Measurements from ENCODE around the gene KDM1B.

Gene KDM1B

DNA sequence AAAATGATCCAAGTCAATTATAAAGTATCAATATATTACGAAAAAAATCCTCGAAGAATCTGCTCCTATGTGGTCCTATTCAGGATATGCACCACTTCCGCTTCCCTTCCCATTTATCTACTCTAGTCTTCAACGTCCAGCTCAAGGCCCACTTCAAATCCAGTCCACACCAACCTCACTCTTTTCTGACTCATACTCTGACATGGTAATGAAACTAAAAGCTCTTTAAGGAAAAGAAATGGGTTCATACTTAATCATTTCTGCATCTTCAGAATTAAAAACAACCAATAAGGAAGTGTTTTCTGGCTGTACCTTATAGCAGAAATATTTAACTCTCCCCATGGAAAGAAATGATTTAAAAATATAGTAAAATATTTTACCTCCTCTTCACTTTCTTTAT is 94.0 kb downstream of the KDM1B start:
- H3K27ac ChIP-seq, result no peak overlapping the region
- DNase-seq (ENCODE audit: low spot score), result no peak
- TF ChIP-seq, protein P1, sequence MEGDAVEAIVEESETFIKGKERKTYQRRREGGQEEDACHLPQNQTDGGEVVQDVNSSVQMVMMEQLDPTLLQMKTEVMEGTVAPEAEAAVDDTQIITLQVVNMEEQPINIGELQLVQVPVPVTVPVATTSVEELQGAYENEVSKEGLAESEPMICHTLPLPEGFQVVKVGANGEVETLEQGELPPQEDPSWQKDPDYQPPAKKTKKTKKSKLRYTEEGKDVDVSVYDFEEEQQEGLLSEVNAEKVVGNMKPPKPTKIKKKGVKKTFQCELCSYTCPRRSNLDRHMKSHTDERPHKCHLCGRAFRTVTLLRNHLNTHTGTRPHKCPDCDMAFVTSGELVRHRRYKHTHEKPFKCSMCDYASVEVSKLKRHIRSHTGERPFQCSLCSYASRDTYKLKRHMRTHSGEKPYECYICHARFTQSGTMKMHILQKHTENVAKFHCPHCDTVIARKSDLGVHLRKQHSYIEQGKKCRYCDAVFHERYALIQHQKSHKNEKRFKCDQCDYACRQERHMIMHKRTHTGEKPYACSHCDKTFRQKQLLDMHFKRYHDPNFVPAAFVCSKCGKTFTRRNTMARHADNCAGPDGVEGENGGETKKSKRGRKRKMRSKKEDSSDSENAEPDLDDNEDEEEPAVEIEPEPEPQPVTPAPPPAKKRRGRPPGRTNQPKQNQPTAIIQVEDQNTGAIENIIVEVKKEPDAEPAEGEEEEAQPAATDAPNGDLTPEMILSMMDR (IDR thresholded peaks at IDR 0.05), result no peak
- H3K4me3 ChIP-seq, result no peak overlapping the region

DNA sequence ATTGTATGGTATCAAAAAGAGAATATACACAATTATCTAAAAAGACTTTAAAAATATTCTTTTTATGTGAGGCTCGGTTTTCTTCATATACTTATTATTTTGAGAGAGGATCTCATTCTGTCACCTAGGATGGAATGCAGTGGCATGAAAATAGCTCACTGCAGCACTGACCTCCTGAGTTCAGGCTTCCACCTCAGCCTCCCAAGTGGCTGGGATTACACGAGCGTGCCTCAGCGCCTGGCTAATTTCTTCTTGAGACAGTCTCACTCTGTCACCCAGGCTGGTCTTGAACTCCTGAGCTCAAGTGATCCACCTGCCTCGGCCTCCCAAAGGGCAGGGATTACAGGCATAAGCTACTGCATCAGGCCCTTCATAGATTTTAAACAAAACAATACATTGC is 98.4 kb downstream of the KDM1B start:
- TF ChIP-seq, protein P1 (IDR thresholded peaks at IDR 0.05), result no peak
- no peak for DNase-seq (ENCODE audit: low spot score)
- Histone ChIP-seq H3K4me3 (no peak overlapping the region), H3K27ac (no peak overlapping the region)

DNA sequence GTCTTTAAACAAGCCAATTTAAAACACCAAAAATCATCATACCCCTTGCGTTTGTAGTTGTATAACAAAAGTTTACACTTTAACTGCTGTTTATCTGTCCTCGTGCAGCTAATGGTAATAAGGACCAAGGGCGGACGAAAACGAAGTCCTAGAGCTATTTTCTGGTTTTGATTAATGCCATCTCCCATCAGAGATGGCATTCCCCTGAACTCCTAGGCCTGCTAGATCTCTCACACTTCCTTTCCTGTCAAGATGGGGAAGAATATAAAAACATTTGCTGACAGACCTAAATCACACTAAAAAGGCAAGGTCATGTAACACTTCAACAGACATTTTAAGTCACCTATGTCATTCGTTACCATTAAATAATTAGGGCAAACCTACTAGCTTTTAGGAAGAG is 99.6 kb downstream of the KDM1B start:
- TF ChIP-seq, protein P1 (IDR thresholded peaks at IDR 0.05), result no peak
- Histone ChIP-seq H3K27ac (no peak overlapping the region), H3K4me3 (no peak overlapping the region)
- DNase-seq (ENCODE audit: low spot score), result no peak

DNA sequence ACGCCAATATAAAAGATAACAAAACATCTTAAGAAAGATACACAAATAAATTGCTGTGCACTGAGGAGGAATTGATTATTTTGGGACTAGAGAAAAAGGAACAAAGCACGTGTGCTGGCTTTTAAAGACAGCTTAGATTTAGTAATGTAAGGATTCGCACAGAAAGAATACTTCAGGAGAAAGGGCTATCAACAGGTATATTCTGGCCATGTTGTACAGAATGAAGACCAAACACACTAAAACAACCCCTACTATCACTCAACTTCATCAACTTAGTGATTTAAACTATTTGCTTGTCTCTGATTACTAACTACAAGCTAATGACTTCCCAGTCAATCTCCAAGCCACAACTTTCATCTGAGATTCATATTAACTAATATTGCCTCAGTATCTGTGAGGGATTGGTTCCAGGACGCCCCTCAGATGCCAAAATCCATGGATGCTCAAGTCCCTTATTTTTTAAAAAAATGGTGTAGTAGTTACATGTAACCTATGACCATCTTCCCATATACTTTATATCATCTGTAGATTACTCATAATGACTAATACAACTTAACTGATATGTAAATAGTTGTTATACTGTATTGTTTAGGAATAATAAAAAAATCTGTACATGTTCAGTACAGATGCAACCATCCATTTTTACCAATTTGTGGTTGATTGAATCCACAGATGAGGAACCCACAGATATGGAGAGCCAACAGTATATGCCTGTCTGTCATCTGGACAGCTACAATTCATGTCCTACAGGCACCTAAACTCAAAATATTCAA is 104.6 kb downstream of the KDM1B start:
- Histone ChIP-seq H3K4me3 (no peak overlapping the region), H3K27ac (no peak overlapping the region)
- TF ChIP-seq, protein P1 (IDR thresholded peaks at IDR 0.05), result no peak
- DNase-seq (ENCODE audit: low spot score), result no peak

DNA sequence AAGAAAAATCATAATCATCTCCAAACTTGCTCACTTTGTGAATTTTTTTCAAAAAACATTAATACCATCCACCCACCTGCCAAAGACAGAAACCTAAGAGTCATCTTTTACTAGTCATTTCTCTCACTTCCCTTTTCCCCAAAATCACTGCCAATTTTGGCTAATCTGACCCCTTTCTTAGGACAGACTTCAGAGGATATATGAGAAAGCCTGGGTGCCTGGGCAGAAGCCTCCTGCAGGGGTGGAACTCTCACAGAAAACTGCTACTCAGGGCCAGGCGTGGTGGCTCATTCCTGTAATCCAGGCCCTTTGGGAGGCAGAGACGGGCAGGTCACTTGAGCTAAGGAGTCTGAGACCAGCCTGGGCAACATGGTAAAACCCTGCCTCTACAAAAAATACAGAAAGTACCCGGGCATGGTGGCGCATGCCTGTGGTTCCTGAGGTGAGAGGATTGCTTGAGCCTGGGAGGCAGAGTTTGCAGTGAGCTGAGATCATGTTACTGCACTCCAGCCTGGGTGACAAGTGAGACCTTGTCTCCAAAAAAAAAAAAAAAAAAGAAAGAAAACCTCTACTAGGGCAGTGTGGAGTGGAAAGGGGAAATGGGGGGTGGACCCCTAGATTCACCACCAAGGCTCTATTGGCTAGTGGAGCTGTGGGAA is 105.4 kb downstream of the KDM1B start:
- DNase-seq (ENCODE audit: low spot score), result no peak
- H3K4me3 ChIP-seq, result no peak overlapping the region
- no peak overlapping the region for H3K27ac ChIP-seq
- TF ChIP-seq, protein P1 (IDR thresholded peaks at IDR 0.05), result no peak

DNA sequence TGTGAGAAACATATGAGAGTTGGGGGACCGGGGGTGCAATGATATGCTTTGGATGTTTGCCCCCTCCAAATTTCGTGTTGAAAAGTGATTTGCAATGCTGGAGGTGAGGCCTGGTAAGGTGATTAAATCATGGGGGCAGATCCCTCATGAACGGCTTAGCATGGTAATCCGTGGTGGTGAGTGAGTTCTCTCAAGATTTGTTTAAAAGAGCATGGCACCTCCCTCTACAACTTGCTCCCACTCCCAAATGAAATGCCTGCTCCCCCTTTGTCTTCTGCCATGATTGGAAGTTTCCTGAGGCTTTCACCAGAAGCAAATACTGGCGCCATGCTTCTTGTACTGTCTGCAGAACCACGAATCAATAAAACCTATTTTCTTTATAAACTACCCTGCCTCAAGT is 106.7 kb downstream of the KDM1B start:
- no peak overlapping the region for H3K27ac ChIP-seq
- DNase-seq (ENCODE audit: low spot score), result no peak
- TF ChIP-seq, protein P1 (IDR thresholded peaks at IDR 0.05), result no peak

More for the DNA sequence above, 106.7 kb downstream of the KDM1B start:
- no peak overlapping the region for H3K4me3 ChIP-seq
